HEK293 (cell line): ENCODE measurements around the gene IL16.

Experiments used
- CTCF ChIA-PET: fragments of 350-600 bp; formaldehyde crosslinking; extraction: SDS; loops from one replicate; lab custom pipeline; 2021; ENCODE audit warnings: antibody characterized with exemption; lab: Yijun Ruan, JAX
- POLR2A ChIA-PET: fragments of 300-600 bp; formaldehyde crosslinking; extraction: SDS; loops from one replicate; lab custom pipeline; 2020; ENCODE audit warnings: antibody characterized with exemption, inconsistent platforms; lab: Yijun Ruan, JAX
- H3K27ac ChIP-seq: fragments of 200-500 bp; sonication (Bioruptor generic); 2 replicates; pipeline ENCODE4 v1.5.1; 2014; ENCODE audit warnings: low read depth, low read length, control low read depth, inconsistent platforms; ENCODE audit errors: extremely low read depth
- H3K36me3 ChIP-seq, 2 experiments: fragments of 200-500 bp in 1 of 2; sonication (Bioruptor generic) in 1 of 2; 1 replicate in 1 of 2; 2 replicates in 1 of 2; pipeline ENCODE4 v1.5.1; 2014 to 2017; ENCODE audit warnings: inconsistent platforms in 2 of 2, low read length in 2 of 2; ENCODE audit not compliant: control insufficient read depth in 2 of 2, insufficient read depth in 1 of 2
- H3K4me1 ChIP-seq: fragments of 200-500 bp; sonication (Bioruptor generic); 2 replicates; pipeline ENCODE4 v1.5.1; 2014; ENCODE audit warnings: mild to moderate bottlenecking, low read length, inconsistent platforms; ENCODE audit not compliant: control insufficient read depth, insufficient read depth
- H3K4me3 ChIP-seq: 2 replicates; pipeline ENCODE4 v1.5.1; 2011; ENCODE audit warnings: low read depth, mild to moderate bottlenecking, control low read depth, low read length, moderate library complexity
- H3K9me3 ChIP-seq: fragments of 200-500 bp; sonication (Bioruptor generic); 2 replicates; pipeline ENCODE4 v1.5.1; 2014; ENCODE audit warnings: low read depth, low read length, inconsistent platforms; ENCODE audit not compliant: control insufficient read depth, insufficient read depth
- GLIS1 ChIP-seq: fragments of 450-650 bp; formaldehyde crosslinking; IDR thresholded peaks from 2 replicates; pipeline ENCODE4 v1.5.1; 2016; ENCODE audit warnings: missing biosample characterization, missing genetic modification characterization
- HIC1 ChIP-seq: fragments of 450-650 bp; formaldehyde crosslinking; IDR thresholded peaks from 2 replicates; pipeline ENCODE4 v1.5.1; 2016; ENCODE audit warnings: missing biosample characterization, missing genetic modification characterization
- IKZF3 ChIP-seq: fragments of 450-650 bp; IDR thresholded peaks from 2 replicates; pipeline ENCODE4 v1.5.0; 2018; ENCODE audit warnings: missing biosample characterization, mild to moderate bottlenecking, missing genetic modification characterization, moderate library complexity
- KLF1 ChIP-seq: fragments of 450-650 bp; formaldehyde crosslinking; IDR thresholded peaks from 2 replicates; pipeline ENCODE4 v1.5.1; 2016; ENCODE audit warnings: missing biosample characterization, missing genetic modification characterization
- KLF10 ChIP-seq: fragments of 450-650 bp; IDR thresholded peaks from 2 replicates; pipeline ENCODE4 v1.5.1; 2018; ENCODE audit warnings: missing biosample characterization, mild to moderate bottlenecking, missing genetic modification characterization
- KLF16 ChIP-seq: fragments of 450-650 bp; formaldehyde crosslinking; IDR thresholded peaks from 2 replicates; pipeline ENCODE4 v1.5.1; 2017; ENCODE audit warnings: missing biosample characterization, missing genetic modification characterization
- MEIS1 ChIP-seq: sonication (generic); formaldehyde crosslinking; IDR thresholded peaks from 2 replicates; pipeline ENCODE4 v1.8.1; 2022; ENCODE audit warnings: missing genetic modification reagents, mild to moderate bottlenecking, borderline replicate concordance
- OVOL3 ChIP-seq: fragments of 450-650 bp; formaldehyde crosslinking; IDR thresholded peaks from 2 replicates; pipeline ENCODE4 v1.5.1; 2016; ENCODE audit warnings: missing biosample characterization, missing genetic modification characterization
- PRDM4 ChIP-seq: fragments of 450-650 bp; formaldehyde crosslinking; IDR thresholded peaks from 2 replicates; pipeline ENCODE4 v1.5.1; 2017; ENCODE audit warnings: missing biosample characterization, missing genetic modification characterization
- TCF7L2 ChIP-seq: IDR thresholded peaks from 2 replicates; pipeline ENCODE4 v1.6.1; 2011; ENCODE audit warnings: low read depth, mild to moderate bottlenecking, inconsistent platforms, low read length, moderate library complexity, borderline replicate concordance
- ZBTB11 ChIP-seq: fragments of 450-650 bp; formaldehyde crosslinking; conservative IDR thresholded peaks from 2 replicates; pipeline ENCODE4 v1.5.1; 2016; ENCODE audit warnings: low read depth, missing biosample characterization, missing genetic modification characterization
- ZBTB26 ChIP-seq: fragments of 450-650 bp; formaldehyde crosslinking; optimal IDR thresholded peaks from 2 replicates; pipeline ENCODE3; 2016; ENCODE audit warnings: missing biosample characterization, mild to moderate bottlenecking, missing genetic modification characterization
- ZFP41 ChIP-seq: fragments of 450-650 bp; formaldehyde crosslinking; IDR thresholded peaks from 2 replicates; pipeline ENCODE4 v1.5.1; 2016; ENCODE audit warnings: missing biosample characterization, missing genetic modification characterization, borderline replicate concordance
- ZIC2 ChIP-seq: fragments of 450-650 bp; formaldehyde crosslinking; IDR thresholded peaks from 2 replicates; pipeline ENCODE4 v1.5.1; 2016; ENCODE audit warnings: missing biosample characterization, missing genetic modification characterization
- ZNF112 ChIP-seq: fragments of 450-650 bp; formaldehyde crosslinking; IDR thresholded peaks from 2 replicates; pipeline ENCODE4 v1.5.0; 2017; ENCODE audit warnings: missing biosample characterization, missing genetic modification characterization
- ZNF114 ChIP-seq: fragments of 450-650 bp; formaldehyde crosslinking; IDR thresholded peaks from 2 replicates; pipeline ENCODE4 v1.5.0; 2017; ENCODE audit warnings: missing biosample characterization, missing genetic modification characterization
- ZNF169 ChIP-seq: fragments of 450-650 bp; formaldehyde crosslinking; IDR thresholded peaks from 2 replicates; pipeline ENCODE4 v1.5.1; 2016; ENCODE audit warnings: missing biosample characterization, missing genetic modification characterization
- ZNF202 ChIP-seq: fragments of 450-650 bp; formaldehyde crosslinking; IDR thresholded peaks from 2 replicates; pipeline ENCODE4 v1.5.1; 2016; ENCODE audit warnings: missing biosample characterization, missing genetic modification characterization, borderline replicate concordance
- ZNF24 ChIP-seq: fragments of 450-650 bp; formaldehyde crosslinking; IDR thresholded peaks from 2 replicates; pipeline ENCODE4 v1.5.1; 2016; ENCODE audit warnings: missing biosample characterization, missing genetic modification characterization
- ZNF354C ChIP-seq: fragments of 450-650 bp; formaldehyde crosslinking; IDR thresholded peaks from 2 replicates; pipeline ENCODE4 v1.5.1; 2016; ENCODE audit warnings: missing biosample characterization, missing genetic modification characterization, low read depth, borderline replicate concordance
- ZNF404 ChIP-seq: fragments of 450-650 bp; formaldehyde crosslinking; IDR thresholded peaks from 2 replicates; pipeline ENCODE4 v1.5.1; 2017; ENCODE audit warnings: missing biosample characterization, missing genetic modification characterization
- ZNF488 ChIP-seq: fragments of 450-650 bp; formaldehyde crosslinking; IDR thresholded peaks from 2 replicates; pipeline ENCODE4 v1.5.1; 2016; ENCODE audit warnings: missing biosample characterization, missing genetic modification characterization
- ZNF596 ChIP-seq: fragments of 450-650 bp; IDR thresholded peaks from 2 replicates; pipeline ENCODE4 v1.5.0; 2018; ENCODE audit warnings: missing biosample characterization, mild to moderate bottlenecking, missing genetic modification characterization, moderate library complexity
- ZNF626 ChIP-seq: fragments of 450-650 bp; sonication (Bioruptor Pico); formaldehyde crosslinking; IDR thresholded peaks from 2 replicates; pipeline ENCODE4 v1.5.1; 2018; ENCODE audit warnings: missing biosample characterization, missing genetic modification characterization, inconsistent platforms
- ZNF76 ChIP-seq: fragments of 450-650 bp; formaldehyde crosslinking; IDR thresholded peaks from 2 replicates; pipeline ENCODE4; 2016; ENCODE audit warnings: low read depth, missing biosample characterization, missing genetic modification characterization, borderline replicate concordance
- ZNF777 ChIP-seq: fragments of 450-650 bp; formaldehyde crosslinking; IDR thresholded peaks from 2 replicates; pipeline ENCODE4 v1.5.1; 2017; ENCODE audit warnings: missing biosample characterization, missing genetic modification characterization, borderline replicate concordance
- ZSCAN16 ChIP-seq: fragments of 450-650 bp; formaldehyde crosslinking; IDR thresholded peaks from 2 replicates; pipeline ENCODE4 v1.5.1; 2016; ENCODE audit warnings: missing biosample characterization, missing genetic modification characterization
- ZSCAN23 ChIP-seq: fragments of 450-650 bp; formaldehyde crosslinking; IDR thresholded peaks from 2 replicates; pipeline ENCODE4 v1.5.1; 2016; ENCODE audit warnings: missing biosample characterization, missing genetic modification characterization
- ZXDB ChIP-seq: fragments of 450-650 bp; formaldehyde crosslinking; IDR thresholded peaks from 2 replicates; pipeline ENCODE4 v1.5.1; 2016; ENCODE audit warnings: missing biosample characterization, missing genetic modification characterization

The IL16 gene

GRCh38 chr15:81337241-81337640 is 140.6 kb downstream of the IL16 start (continued):
- no peak for TF ChIP-seq KLF16 (tag by site-specific recombination)
- no peak for TF ChIP-seq ZXDB (tag by site-specific recombination)
- no peak for TF ChIP-seq ZNF112
- no peak for TF ChIP-seq ZNF488 (tag by site-specific recombination)
- TF ChIP-seq KLF10, result no peak
- TF ChIP-seq ZSCAN23 (tag by site-specific recombination), result no peak
- no peak for TF ChIP-seq ZNF596 (tag by site-specific recombination)
- no peak for TF ChIP-seq TCF7L2
- TF ChIP-seq ZSCAN16 (tag by site-specific recombination), result no peak
- TF ChIP-seq PRDM4 (tag by site-specific recombination), result no peak
- TF ChIP-seq ZNF24 (tag by site-specific recombination), result no peak
- no peak for TF ChIP-seq HIC1

GRCh38 chr15:81337713-81338157 is 141.1 kb downstream of the IL16 start:
- Histone ChIP-seq H3K4me1 (peaks cover 5% of the 10 kb centered on the region; the same call in 1 of the 2 replicates), H3K9me3 (no peaks in the 10 kb centered on the region), H3K36me3 (no peaks in the 10 kb centered on the region), H3K4me3 (no peak overlapping the region), H3K27ac (no peak overlapping the region)
- TF ChIP-seq ZNF777 (no peak), ZNF626 (tag by site-specific recombination) (no peak), ZBTB26 (tag by site-specific recombination) (no peak), ZNF169 (no peak), ZFP41 (tag by site-specific recombination) (no peak), KLF16 (tag by site-specific recombination) (no peak), ZNF202 (tag by site-specific recombination) (no peak), OVOL3 (tag by site-specific recombination) (no peak), MEIS1 (CRISPR knock-in tag) (no peak), ZBTB11 (tag by site-specific recombination) (no peak), ZNF114 (no peak), GLIS1 (no peak), ZNF404 (no peak), KLF1 (tag by site-specific recombination) (no peak), ZIC2 (tag by site-specific recombination) (no peak), IKZF3 (tag by site-specific recombination) (no peak), ZNF354C (tag by site-specific recombination) (no peak), ZNF76 (tag by site-specific recombination) (no peak)
- POLR2A ChIA-PET, result no interaction called here
- CTCF ChIA-PET, result interaction anchor here (1.9 to 3.1 kb wide), 4 partner anchors 11 to 72 kb away, joined by 4 to 17 read pairs (median 8); no protein-coding TSS in a partner anchor
